ENCODE measurements around the gene LCORL.

The LCORL gene

DNA sequence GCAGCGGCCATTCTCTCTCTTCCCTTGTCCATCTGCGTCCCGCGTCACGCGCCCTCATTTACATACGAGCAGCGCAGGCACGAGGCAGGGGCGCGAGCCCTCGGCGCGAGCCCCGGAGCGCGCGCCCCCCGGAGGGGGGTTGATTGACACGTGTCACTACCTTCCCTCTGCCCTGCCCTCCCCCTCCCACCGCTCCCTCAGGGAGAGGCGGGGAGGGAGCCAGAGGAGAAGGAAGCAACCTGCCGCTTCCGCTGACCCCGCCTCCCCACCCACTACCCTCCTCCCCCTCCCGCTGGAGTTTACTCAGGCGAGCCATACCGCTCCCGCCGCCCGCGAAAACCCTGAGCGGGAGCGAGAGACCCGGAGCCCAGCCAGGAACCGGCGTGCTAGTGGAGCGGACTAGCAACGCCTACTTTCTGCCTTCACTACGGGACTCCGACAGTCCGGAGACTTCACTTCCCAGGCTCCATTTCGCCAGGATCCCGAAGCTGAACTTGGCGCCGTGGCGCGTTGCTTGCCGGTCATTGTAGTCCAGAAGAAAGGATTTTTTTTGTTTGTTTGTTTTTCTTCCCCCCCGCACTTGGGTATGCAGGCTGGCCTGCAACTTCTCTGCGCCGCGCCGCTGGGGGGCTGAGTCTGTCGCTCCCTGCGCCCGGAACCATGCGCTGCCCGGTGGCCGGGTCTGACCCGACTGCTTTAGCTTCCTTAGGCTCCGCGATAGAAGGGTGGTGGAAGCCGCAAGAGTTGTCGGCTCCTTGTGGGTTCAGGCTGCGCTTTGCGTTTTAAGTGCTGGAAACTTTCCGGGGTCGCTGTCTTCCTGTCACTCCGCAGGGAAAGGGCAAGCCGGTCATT is at the start of gene LCORL:
Gene LCORL (minus strand): TSS at position 36 of the 852 bp plus-strand sequence. CDS start 4 bp downstream, at position 32.
- peak within 1 kb of the TSS; percentile 100 for H2AFZ ChIP-seq (ENCODE audit: low read length, unreplicated experiment)
- H3K36me3 ChIP-seq (ENCODE audit: insufficient read depth, low read length) = no peaks in the 10 kb centered on the region
- H3K79me2 ChIP-seq (ENCODE audit: control insufficient read depth, insufficient read depth, low read length, unreplicated experiment) = peaks cover 38% of the 10 kb centered on the region
- no peaks in the 10 kb centered on the region for H3K4me1 ChIP-seq (ENCODE audit: control insufficient read depth, insufficient read depth, low read length, unreplicated experiment)
- H3K27me3 ChIP-seq (ENCODE audit: insufficient read depth, low read length) = peaks cover 8% of the 10 kb centered on the region; the same call in 1 of the 2 replicates
- peak within 1 kb of the TSS; percentile 59 for H3K27ac ChIP-seq (ENCODE audit: low read depth, low read length)
- H3K4me3 ChIP-seq (ENCODE audit: low read depth, low read length) = peak within 1 kb of the TSS; percentile 90

DNA sequence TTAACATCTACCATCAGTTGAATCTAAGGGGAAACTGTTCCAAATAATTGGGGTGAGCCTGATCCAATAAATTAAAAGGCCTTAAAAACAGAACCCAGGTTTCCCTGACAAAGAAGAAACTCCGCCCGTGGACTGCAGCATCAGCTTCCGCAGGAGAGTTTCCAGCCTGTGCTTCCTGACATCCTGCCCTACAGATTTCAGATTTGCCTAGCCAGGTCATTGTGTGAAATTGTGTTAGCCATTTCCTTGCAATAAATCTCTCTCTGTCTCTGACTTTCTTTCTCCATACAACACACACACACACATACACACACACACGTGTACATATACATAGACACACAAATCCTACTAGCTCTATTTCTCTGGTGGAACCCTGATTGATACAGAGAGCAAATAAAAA is 48.3 kb upstream of the LCORL start:
- Histone ChIP-seq H3K27ac (ENCODE audit: low read depth, low read length) (no peak overlapping the region), H3K27me3 (ENCODE audit: insufficient read depth, low read length) (0 out of 2 replicates have a peak, but pooled peaks cover 15% of the 10 kb centered on the region), H3K79me2 (ENCODE audit: control insufficient read depth, insufficient read depth, low read length, unreplicated experiment) (no peaks in the 10 kb centered on the region), H2AFZ (ENCODE audit: low read length, unreplicated experiment) (no peak overlapping the region), H3K36me3 (ENCODE audit: insufficient read depth, low read length) (no peaks in the 10 kb centered on the region), H3K4me3 (ENCODE audit: low read depth, low read length) (no peak overlapping the region), H3K4me1 (ENCODE audit: control insufficient read depth, insufficient read depth, low read length, unreplicated experiment) (no peaks in the 10 kb centered on the region)

GRCh38 chr4:18067031-18067430 is 45.5 kb upstream of the LCORL start:
- Histone ChIP-seq H3K27ac (ENCODE audit: low read depth, low read length) (no peak overlapping the region), H2AFZ (ENCODE audit: low read length, unreplicated experiment) (no peak overlapping the region), H3K4me1 (ENCODE audit: control insufficient read depth, insufficient read depth, low read length, unreplicated experiment) (no peaks in the 10 kb centered on the region), H3K36me3 (ENCODE audit: insufficient read depth, low read length) (no peaks in the 10 kb centered on the region), H3K27me3 (ENCODE audit: insufficient read depth, low read length) (0 out of 2 replicates have a peak, but pooled peaks cover 15% of the 10 kb centered on the region), H3K79me2 (ENCODE audit: control insufficient read depth, insufficient read depth, low read length, unreplicated experiment) (no peaks in the 10 kb centered on the region), H3K4me3 (ENCODE audit: low read depth, low read length) (no peak overlapping the region)

DNA sequence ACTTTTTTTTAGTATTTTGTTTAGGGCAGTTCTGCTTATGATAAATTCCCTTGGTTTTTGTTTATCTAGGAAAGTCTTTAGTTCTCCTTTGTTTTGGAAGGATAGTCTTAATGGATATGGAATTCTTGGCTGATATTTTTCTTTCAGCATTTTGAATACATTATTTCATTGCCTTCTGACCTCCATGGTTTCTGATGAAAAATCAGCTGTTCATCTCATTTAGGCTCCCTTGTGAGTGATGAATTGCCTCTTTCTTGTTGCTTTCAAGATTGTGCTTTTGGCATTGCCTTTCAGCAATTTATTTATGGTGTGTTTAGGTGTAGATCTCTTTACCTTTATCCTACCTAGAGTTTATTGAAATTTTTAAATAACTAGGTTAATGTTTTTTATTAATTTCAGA is 41.5 kb upstream of the LCORL start:
- Histone ChIP-seq H3K4me3 (ENCODE audit: low read depth, low read length) (no peak overlapping the region), H3K27me3 (ENCODE audit: insufficient read depth, low read length) (no peaks in the 10 kb centered on the region), H3K4me1 (ENCODE audit: control insufficient read depth, insufficient read depth, low read length, unreplicated experiment) (no peaks in the 10 kb centered on the region), H3K27ac (ENCODE audit: low read depth, low read length) (no peak overlapping the region), H3K36me3 (ENCODE audit: insufficient read depth, low read length) (no peaks in the 10 kb centered on the region), H3K79me2 (ENCODE audit: control insufficient read depth, insufficient read depth, low read length, unreplicated experiment) (no peaks in the 10 kb centered on the region), H2AFZ (ENCODE audit: low read length, unreplicated experiment) (no peak overlapping the region)

GRCh38 chr4:18057821-18058533 is 36.4 kb upstream of the LCORL start:
- H3K4me1 ChIP-seq (ENCODE audit: control insufficient read depth, insufficient read depth, low read length, unreplicated experiment) = no peaks in the 10 kb centered on the region
- no peak overlapping the region for H3K4me3 ChIP-seq (ENCODE audit: low read depth, low read length)
- no peaks in the 10 kb centered on the region for H3K36me3 ChIP-seq (ENCODE audit: insufficient read depth, low read length)
- no peaks in the 10 kb centered on the region for H3K79me2 ChIP-seq (ENCODE audit: control insufficient read depth, insufficient read depth, low read length, unreplicated experiment)
- no peaks in the 10 kb centered on the region for H3K27me3 ChIP-seq (ENCODE audit: insufficient read depth, low read length)
- no peak overlapping the region for H3K27ac ChIP-seq (ENCODE audit: low read depth, low read length)
- peak overlapping the region; percentile 66 for H2AFZ ChIP-seq (ENCODE audit: low read length, unreplicated experiment)

GRCh38 chr4:18056030-18056429 is 34.5 kb upstream of the LCORL start:
- H2AFZ ChIP-seq (ENCODE audit: low read length, unreplicated experiment) = no peak overlapping the region
- H3K4me3 ChIP-seq (ENCODE audit: low read depth, low read length) = no peak overlapping the region
- H3K27ac ChIP-seq (ENCODE audit: low read depth, low read length) = no peak overlapping the region
- no peaks in the 10 kb centered on the region for H3K36me3 ChIP-seq (ENCODE audit: insufficient read depth, low read length)
- H3K79me2 ChIP-seq (ENCODE audit: control insufficient read depth, insufficient read depth, low read length, unreplicated experiment) = no peaks in the 10 kb centered on the region
- H3K27me3 ChIP-seq (ENCODE audit: insufficient read depth, low read length) = no peaks in the 10 kb centered on the region
- H3K4me1 ChIP-seq (ENCODE audit: control insufficient read depth, insufficient read depth, low read length, unreplicated experiment) = peaks cover 7% of the 10 kb centered on the region

GRCh38 chr4:18052158-18052557 is 30.6 kb upstream of the LCORL start:
- H3K27ac ChIP-seq (ENCODE audit: low read depth, low read length) = no peak overlapping the region
- H3K4me1 ChIP-seq (ENCODE audit: control insufficient read depth, insufficient read depth, low read length, unreplicated experiment) = peaks cover 7% of the 10 kb centered on the region
- H3K36me3 ChIP-seq (ENCODE audit: insufficient read depth, low read length) = no peaks in the 10 kb centered on the region
- no peaks in the 10 kb centered on the region for H3K79me2 ChIP-seq (ENCODE audit: control insufficient read depth, insufficient read depth, low read length, unreplicated experiment)
- no peak overlapping the region for H2AFZ ChIP-seq (ENCODE audit: low read length, unreplicated experiment)
- no peaks in the 10 kb centered on the region for H3K27me3 ChIP-seq (ENCODE audit: insufficient read depth, low read length)
- H3K4me3 ChIP-seq (ENCODE audit: low read depth, low read length) = no peak overlapping the region

- Histone ChIP-seq H2AFZ (ENCODE audit: low read length, unreplicated experiment) (no peak overlapping the region), H3K4me1 (ENCODE audit: control insufficient read depth, insufficient read depth, low read length, unreplicated experiment) (peaks cover 7% of the 10 kb centered on the region), H3K27me3 (ENCODE audit: insufficient read depth, low read length) (no peaks in the 10 kb centered on the region), H3K79me2 (ENCODE audit: control insufficient read depth, insufficient read depth, low read length, unreplicated experiment) (no peaks in the 10 kb centered on the region), H3K4me3 (ENCODE audit: low read depth, low read length) (no peak overlapping the region), H3K36me3 (ENCODE audit: insufficient read depth, low read length) (no peaks in the 10 kb centered on the region), H3K27ac (ENCODE audit: low read depth, low read length) (no peak overlapping the region)
Measured at GRCh38 chr4:18051281-18051680, 29.7 kb upstream of the LCORL start.

GRCh38 chr4:18050448-18050847 is 28.9 kb upstream of the LCORL start:
- Histone ChIP-seq H3K27me3 (ENCODE audit: insufficient read depth, low read length) (no peaks in the 10 kb centered on the region), H3K36me3 (ENCODE audit: insufficient read depth, low read length) (no peaks in the 10 kb centered on the region), H2AFZ (ENCODE audit: low read length, unreplicated experiment) (no peak overlapping the region), H3K27ac (ENCODE audit: low read depth, low read length) (no peak overlapping the region), H3K4me3 (ENCODE audit: low read depth, low read length) (no peak overlapping the region), H3K79me2 (ENCODE audit: control insufficient read depth, insufficient read depth, low read length, unreplicated experiment) (no peaks in the 10 kb centered on the region), H3K4me1 (ENCODE audit: control insufficient read depth, insufficient read depth, low read length, unreplicated experiment) (peaks cover 7% of the 10 kb centered on the region)

DNA sequence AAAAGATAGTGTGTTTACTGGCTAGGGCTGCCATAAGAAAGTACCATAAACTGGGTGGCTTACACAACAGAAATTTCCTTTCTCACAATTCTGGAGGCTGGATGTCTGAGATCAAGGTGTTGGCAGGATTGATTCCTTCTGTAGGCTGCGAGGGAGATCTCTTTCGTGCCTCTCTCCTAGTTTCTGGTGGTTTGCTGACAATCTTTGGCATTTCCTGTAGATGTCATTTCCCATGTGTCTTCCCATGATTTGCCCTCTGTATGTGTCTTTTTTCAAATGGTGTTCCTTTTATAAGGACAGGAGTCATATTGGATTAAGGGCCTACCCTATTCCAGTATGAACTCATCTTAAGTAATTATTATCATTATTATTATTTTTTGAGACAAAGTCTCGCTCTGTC is 27.9 kb upstream of the LCORL start:
- Histone ChIP-seq H3K27ac (ENCODE audit: low read depth, low read length) (no peak overlapping the region), H3K79me2 (ENCODE audit: control insufficient read depth, insufficient read depth, low read length, unreplicated experiment) (no peaks in the 10 kb centered on the region), H3K4me1 (ENCODE audit: control insufficient read depth, insufficient read depth, low read length, unreplicated experiment) (peaks cover 7% of the 10 kb centered on the region), H2AFZ (ENCODE audit: low read length, unreplicated experiment) (no peak overlapping the region), H3K4me3 (ENCODE audit: low read depth, low read length) (no peak overlapping the region), H3K27me3 (ENCODE audit: insufficient read depth, low read length) (no peaks in the 10 kb centered on the region), H3K36me3 (ENCODE audit: insufficient read depth, low read length) (no peaks in the 10 kb centered on the region)

DNA sequence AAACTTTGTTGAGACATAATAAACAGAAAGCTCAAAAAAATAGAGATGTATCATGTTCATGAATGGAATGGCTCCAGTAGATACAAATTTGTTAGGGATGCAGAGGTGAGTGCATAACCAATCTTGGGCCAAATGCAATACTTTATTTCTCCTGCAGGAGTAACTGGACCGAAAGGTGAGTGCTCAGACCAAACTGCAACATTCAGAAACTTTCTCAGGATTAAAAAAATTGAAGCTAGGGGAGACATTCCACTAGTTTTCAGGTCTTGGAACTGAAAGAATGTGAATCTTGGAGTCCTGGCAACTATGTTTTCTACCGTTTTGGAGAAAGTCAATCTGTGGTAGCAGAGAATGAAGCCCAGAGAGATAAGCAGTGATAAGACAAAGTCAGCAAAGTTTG is 21.2 kb upstream of the LCORL start:
- H3K36me3 ChIP-seq (ENCODE audit: insufficient read depth, low read length) = no peaks in the 10 kb centered on the region
- no peaks in the 10 kb centered on the region for H3K79me2 ChIP-seq (ENCODE audit: control insufficient read depth, insufficient read depth, low read length, unreplicated experiment)
- no peak overlapping the region for H3K27ac ChIP-seq (ENCODE audit: low read depth, low read length)
- H3K4me1 ChIP-seq (ENCODE audit: control insufficient read depth, insufficient read depth, low read length, unreplicated experiment) = no peaks in the 10 kb centered on the region
- H3K27me3 ChIP-seq (ENCODE audit: insufficient read depth, low read length) = no peaks in the 10 kb centered on the region
- H3K4me3 ChIP-seq (ENCODE audit: low read depth, low read length) = no peak overlapping the region
- no peak overlapping the region for H2AFZ ChIP-seq (ENCODE audit: low read length, unreplicated experiment)

All from ACC112 (cell line).